ENCODE results near the gene SLC4A1AP.

The SLC4A1AP gene

DNA sequence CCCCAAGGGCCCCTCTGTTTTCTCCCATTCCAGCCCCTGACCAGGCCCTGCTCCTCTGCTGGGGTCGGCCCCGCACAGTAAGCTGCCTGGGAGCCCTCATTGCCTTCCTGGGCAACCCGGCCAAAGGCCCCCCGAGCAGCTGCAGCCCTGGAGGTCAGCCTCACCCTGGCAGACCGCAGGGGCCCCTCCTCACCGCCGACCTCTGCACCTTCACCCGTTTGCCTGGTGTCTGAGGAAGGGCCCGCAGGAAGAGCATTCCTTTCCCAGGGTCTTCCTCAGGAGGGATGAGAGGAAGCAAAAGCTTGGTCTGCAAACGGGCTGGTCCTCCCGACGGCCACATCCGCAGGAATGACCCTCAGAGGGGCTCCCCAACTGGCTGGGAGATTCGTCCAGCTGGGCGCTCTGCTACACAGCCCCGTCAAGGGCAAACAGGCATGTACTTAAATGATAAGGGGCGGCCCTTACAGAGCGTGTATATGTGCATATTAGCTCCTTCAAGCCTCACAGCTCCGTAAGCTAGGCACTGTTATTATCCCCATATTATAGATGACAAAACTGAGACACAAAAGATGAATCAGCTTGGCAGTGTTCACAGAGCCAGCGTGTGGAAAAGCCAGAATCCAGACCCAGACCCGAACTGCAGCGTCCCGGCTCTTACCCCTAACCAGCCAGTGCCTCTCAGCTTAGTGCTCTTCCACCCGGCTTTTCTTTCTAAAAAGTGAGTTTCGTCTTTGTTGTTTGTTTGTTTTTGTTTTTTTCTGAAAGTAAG, 52.8 kb downstream of the SLC4A1AP start:
- peaks cover 45% of the 10 kb centered on the region for H3K4me1 Mint-ChIP-seq (ENCODE audit: low read depth)
- H3K4me3 Mint-ChIP-seq: peak overlapping the region; percentile 37
- peak overlapping the region; percentile 1 for H3K27ac Mint-ChIP-seq
- peaks cover 26% of the 10 kb centered on the region for H3K27me3 Mint-ChIP-seq
- H3K36me3 Mint-ChIP-seq (ENCODE audit: low read depth): no peaks in the 10 kb centered on the region
- no peaks in the 10 kb centered on the region for H3K9me3 Mint-ChIP-seq

DNA sequence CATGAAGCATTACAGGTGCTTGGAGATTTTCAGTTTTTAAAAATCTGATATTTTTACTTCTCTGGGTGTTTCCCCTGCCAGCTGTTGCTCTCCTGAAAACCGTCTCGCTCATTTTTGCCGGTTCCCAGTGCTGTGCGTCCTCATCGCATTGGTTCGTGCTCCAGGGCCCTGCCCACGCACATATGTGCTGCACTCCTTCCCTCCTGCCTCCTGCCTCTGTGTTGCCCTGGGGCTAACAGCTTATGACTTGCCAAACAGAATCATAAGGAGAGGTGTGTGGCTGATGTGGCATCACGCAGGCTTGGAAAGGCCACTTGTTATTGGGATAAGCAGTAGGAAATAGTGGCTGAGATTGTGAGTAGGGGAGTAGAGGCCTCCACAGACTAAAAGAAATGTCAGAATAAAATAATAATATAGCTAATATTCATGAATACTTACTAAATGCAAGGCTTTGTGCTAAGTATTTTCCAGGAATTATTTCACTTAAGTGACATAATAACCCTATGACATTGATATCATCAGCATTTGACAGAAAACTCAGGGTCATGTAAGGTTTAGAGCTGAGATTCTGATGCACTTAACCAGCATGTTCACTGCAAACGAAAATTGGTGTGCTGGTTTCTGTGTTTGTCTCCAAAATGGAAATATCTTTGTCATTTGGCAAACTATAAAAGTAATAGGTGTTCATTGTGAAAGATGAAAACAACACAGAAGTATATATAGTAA, 53.5 kb downstream of the SLC4A1AP start:
- peak overlapping the region; percentile 1 for H3K27ac Mint-ChIP-seq
- peaks cover 48% of the 10 kb centered on the region for H3K4me1 Mint-ChIP-seq (ENCODE audit: low read depth)
- H3K36me3 Mint-ChIP-seq (ENCODE audit: low read depth): no peaks in the 10 kb centered on the region
- H3K9me3 Mint-ChIP-seq: no peaks in the 10 kb centered on the region
- H3K4me3 Mint-ChIP-seq: peak overlapping the region; percentile 37
- H3K27me3 Mint-ChIP-seq: peaks cover 22% of the 10 kb centered on the region

DNA sequence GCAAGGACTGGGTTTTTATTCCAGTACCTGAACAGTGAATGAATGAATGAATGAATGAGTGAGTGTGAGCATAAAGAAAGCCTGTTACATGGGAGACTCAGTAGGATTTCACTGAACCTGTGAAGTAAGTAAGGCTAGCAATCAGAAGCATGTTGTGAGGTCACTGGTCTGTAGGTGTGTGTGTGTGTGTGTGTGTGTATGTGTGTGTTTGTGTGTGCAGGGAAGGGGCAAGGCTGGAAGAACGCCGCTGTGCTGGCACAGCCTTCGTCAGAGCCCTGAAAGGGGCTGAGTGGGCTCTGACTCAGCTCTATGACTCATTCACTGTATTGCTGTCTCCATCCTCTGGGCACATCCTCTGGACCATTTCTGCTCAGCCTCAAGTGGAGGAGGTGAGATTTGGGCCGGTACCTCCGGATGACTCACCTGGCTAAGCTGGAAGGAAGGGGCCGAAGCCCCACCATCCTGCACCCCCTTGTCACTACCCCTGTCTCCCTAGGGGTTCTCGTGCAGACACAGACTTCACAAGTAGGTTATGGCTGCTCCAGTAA, 56.4 kb downstream of the SLC4A1AP start:
- Mint-ChIP-seq H3K4me1 (ENCODE audit: low read depth) (peaks cover 42% of the 10 kb centered on the region), H3K9me3 (no peaks in the 10 kb centered on the region), H3K4me3 (peak overlapping the region; percentile 11), H3K36me3 (ENCODE audit: low read depth) (no peaks in the 10 kb centered on the region), H3K27ac (no peak overlapping the region), H3K27me3 (peaks cover 15% of the 10 kb centered on the region)

DNA sequence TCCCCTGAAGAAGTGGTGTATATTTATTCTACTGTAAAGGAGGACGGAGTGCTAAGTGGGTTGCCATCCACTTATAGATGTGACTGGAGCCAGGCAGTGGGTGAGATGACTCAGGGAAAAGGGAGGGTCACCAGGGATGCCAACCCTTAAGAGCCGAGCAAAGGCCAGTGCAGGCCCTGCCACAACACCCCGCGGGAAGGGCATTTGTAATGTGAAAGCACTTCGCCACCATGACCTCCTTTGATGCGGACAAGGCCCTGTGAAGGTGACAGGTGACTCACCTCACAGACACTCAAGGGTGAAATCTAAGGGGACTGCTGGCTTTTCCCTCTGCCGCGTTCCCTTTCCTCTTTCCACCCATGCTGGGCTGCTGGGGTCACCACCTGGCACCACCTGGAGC, 57.6 kb downstream of the SLC4A1AP start:
- Mint-ChIP-seq H3K36me3 (ENCODE audit: low read depth) (no peaks in the 10 kb centered on the region), H3K4me1 (ENCODE audit: low read depth) (peaks cover 40% of the 10 kb centered on the region), H3K9me3 (no peaks in the 10 kb centered on the region), H3K27me3 (peaks cover 15% of the 10 kb centered on the region), H3K27ac (no peak overlapping the region), H3K4me3 (no peak overlapping the region)

DNA sequence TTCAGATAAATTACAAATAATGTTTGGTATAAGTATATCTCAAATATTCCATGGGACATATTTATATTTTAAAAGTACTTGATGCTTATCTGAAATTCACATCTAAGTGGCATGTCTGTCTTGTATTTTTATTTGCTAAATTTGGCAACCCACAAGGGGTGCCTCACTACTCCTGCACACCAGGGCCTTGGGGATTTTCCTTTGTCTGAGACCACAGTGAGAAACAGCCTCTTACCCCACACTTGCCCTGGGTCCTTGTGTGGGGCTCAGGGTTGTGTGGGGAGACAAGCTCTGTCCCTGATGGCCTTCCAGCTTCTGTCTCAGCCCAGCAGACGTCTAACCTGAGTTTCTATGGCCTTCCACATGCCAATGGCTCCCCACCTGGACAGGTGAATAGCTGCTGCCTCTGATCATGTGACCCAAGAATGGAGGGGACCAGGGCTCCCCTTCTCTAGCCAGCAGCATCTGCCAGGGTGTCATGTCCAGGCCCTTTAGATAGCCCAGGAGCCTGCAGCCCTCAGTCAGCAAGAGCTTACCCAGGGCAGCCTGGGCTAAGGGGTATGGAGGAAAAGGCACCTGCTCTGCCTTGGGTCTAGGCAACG, 58.3 kb downstream of the SLC4A1AP start:
- peaks cover 34% of the 10 kb centered on the region for H3K4me1 Mint-ChIP-seq (ENCODE audit: low read depth)

DNA sequence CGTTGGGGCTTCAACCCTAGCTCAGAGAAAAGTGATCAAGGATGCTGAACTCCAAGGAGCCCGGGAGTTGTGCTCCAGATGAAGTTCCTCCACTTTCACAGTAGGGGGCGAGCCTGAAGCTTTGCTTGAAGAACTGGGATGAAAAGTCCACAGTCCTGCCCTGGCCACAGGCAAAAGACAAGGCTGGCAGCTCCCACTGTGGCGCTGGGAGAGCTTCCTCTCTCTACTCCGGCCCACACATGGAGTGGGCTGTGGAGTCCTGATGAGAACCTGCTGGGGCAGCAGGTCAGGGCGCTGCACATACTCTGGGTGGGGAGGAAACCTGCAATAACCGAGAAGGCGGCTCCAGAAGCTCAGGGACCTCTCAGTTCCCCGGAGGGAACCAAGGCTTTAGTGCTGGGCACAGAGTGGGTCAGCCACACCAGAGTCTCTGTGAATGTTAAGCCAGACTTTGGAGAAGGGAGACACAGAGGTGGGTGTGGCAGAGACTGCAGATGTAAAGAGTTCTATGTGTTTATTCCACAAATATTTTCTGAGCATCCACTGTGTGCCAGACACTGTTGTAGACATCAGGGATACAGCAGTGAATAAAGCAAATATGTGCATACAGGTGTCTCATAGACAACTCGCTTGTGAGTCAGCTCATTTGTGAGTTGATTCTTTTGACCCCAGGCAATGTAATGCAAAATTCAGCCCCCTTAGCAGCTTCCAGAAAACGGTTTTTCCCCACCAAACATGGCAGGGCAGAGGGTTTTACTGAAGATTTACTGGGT, 59.9 kb downstream of the SLC4A1AP start:
- H3K27ac Mint-ChIP-seq: no peak overlapping the region
- H3K9me3 Mint-ChIP-seq: no peaks in the 10 kb centered on the region
- H3K27me3 Mint-ChIP-seq: peaks cover 4% of the 10 kb centered on the region
- peaks cover 35% of the 10 kb centered on the region for H3K4me1 Mint-ChIP-seq (ENCODE audit: low read depth)
- H3K4me3 Mint-ChIP-seq: no peak overlapping the region
- H3K36me3 Mint-ChIP-seq (ENCODE audit: low read depth): no peaks in the 10 kb centered on the region

More for the DNA sequence above, 58.3 kb downstream of the SLC4A1AP start:
- peaks cover 9% of the 10 kb centered on the region for H3K27me3 Mint-ChIP-seq
- no peaks in the 10 kb centered on the region for H3K36me3 Mint-ChIP-seq (ENCODE audit: low read depth)
- H3K27ac Mint-ChIP-seq: no peak overlapping the region
- H3K4me3 Mint-ChIP-seq: no peak overlapping the region
- H3K9me3 Mint-ChIP-seq: no peaks in the 10 kb centered on the region

DNA sequence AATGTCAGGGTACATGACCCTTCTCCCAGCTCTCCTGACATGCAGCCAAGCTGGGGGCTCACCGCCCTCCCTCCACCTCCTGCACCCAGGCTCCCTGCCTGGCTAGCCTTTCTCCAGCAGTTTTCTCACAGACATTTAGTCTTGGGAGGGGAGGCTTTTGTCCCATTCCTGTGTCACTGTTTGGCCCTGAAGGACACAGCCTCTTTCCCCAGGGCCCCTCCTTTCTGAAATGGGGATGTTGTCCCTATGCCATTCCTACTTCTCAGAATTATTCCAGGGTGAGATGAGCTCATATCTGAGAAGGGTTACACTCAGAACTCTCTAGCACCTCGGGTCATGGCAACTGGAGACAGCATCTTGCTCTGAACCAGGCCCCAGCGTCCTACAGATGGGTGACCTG, 60.5 kb downstream of the SLC4A1AP start:
- Mint-ChIP-seq H3K36me3 (ENCODE audit: low read depth) (no peaks in the 10 kb centered on the region), H3K27ac (no peak overlapping the region), H3K4me3 (no peak overlapping the region), H3K27me3 (peaks cover 4% of the 10 kb centered on the region), H3K4me1 (ENCODE audit: low read depth) (peaks cover 35% of the 10 kb centered on the region), H3K9me3 (no peaks in the 10 kb centered on the region)

DNA sequence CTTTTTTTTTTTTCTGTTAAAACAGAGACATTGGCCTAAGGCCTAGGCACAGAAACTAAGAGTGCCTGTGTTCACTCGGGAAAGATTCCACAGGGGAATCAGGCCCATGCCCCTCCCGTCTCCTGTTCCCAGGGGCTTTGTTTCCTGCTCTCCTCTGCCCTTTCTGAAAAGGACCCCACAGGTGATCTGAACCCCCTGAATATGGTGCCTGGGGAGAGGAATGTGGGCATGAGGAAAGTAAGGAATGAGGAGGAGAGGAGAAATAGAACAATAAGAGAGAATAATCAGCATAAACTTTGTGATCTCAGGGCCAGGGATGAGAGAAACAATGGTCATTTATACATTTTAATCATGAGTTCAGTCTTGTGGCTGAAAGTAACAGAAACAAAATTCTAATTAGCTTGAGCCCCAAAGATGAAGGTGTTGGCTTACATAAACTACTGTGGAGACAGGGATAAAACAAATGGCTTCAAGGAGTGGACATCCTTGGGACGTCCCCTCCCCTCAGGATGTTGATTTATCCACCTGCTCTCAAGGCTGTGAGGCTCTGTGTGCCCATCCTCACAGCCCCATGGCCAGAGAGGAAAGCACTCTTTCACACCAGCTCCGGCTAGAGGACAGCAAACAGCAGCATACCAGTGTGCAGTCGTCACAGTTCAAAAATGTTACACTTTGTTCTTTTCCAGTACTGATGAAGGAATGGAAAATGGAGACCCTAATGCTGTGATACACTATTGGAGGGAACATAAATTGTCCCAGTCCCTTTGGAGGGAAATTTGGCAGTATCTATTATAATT, 61.4 kb downstream of the SLC4A1AP start:
- peaks cover 28% of the 10 kb centered on the region for H3K4me1 Mint-ChIP-seq (ENCODE audit: low read depth)
- no peaks in the 10 kb centered on the region for H3K36me3 Mint-ChIP-seq (ENCODE audit: low read depth)
- peaks cover 4% of the 10 kb centered on the region for H3K27me3 Mint-ChIP-seq
- no peaks in the 10 kb centered on the region for H3K9me3 Mint-ChIP-seq
- no peak overlapping the region for H3K4me3 Mint-ChIP-seq
- no peak overlapping the region for H3K27ac Mint-ChIP-seq

DNA sequence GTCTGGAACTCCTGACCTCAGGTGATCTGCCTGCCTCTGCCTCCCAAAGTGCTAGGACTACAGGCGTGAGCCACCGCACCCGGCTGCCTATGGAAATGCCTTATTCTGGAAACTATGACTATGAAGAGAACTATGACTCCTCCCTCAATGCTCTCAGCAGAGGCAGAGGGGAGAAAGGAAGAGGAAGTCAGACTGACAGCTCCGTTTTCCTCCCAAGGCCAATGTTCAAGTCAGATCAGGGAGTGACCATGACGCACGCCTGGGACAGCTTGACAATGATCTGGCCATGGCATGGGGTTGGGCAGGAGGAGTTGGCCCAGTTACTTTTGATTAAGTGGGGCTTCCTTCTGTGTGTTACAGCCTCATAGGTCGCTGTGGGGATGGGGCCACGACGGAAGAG, 63.6 kb downstream of the SLC4A1AP start:
- no peak overlapping the region for H3K27ac Mint-ChIP-seq
- no peaks in the 10 kb centered on the region for H3K9me3 Mint-ChIP-seq
- no peak overlapping the region for H3K4me3 Mint-ChIP-seq
- H3K27me3 Mint-ChIP-seq: peaks cover 4% of the 10 kb centered on the region
- no peaks in the 10 kb centered on the region for H3K36me3 Mint-ChIP-seq (ENCODE audit: low read depth)
- peaks cover 7% of the 10 kb centered on the region for H3K4me1 Mint-ChIP-seq (ENCODE audit: low read depth)

DNA sequence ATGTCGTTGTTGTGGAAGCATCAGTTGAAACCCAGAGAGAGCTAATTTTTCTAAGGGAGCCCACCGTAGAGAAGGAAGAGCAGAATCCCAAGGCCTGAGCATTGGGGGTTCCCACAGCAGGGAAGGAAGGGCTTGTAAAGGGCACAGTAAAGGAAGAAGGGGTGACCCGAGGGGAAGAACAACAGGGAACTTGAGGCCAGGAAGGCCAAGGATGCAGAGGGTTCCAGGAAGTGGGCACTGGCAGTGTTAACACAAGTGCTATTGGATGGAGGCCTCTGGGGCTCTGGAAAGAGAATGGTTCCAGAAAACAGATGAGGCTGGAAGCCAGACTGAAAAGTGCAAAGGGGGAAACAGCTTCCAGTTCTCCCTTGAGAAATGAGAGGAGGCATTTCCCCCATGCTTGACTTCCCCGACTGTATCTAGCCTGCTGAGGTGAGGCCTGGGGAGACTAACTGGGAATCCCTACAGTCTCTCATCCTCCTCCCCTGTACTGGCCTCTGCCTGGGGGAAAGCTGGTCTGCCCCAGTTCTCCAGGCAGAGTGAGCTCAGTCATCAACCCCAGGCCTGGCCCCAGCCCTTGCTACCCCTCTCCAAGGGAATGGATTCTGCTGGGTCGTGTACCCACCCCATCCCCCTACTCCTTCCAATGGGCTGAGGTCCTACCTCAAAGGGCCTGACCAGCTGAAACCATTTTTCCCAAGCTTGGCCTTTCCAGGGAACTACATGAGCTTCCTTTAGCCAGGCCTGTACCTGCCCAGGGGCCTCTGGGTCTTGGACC, 64.6 kb downstream of the SLC4A1AP start:
- Mint-ChIP-seq H3K27ac (no peak overlapping the region), H3K4me3 (no peak overlapping the region), H3K27me3 (no peaks in the 10 kb centered on the region), H3K36me3 (ENCODE audit: low read depth) (no peaks in the 10 kb centered on the region), H3K9me3 (peaks cover under 1% of the 10 kb centered on the region), H3K4me1 (ENCODE audit: low read depth) (peaks cover 4% of the 10 kb centered on the region)

DNA sequence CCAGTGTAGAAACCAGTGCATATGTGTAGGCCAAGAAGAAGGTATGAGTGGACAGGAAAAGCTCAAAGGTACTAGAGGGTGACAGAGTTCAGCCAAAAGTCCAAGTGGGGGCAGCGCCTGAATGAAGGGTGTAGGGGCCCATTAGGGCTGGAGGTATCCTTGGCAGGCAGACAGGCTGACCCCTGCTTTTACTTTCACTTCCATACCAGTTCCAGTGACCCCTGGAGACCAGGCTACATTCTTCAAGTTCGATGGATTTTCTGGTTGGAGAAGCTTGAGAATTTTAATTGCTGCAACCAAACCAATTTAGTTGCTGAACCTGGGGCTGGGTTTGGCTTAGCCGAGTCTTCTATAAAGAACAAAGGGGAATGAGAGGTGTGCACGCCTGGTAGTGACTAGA, 65.5 kb downstream of the SLC4A1AP start:
- H3K36me3 Mint-ChIP-seq (ENCODE audit: low read depth): no peaks in the 10 kb centered on the region
- peaks cover 4% of the 10 kb centered on the region for H3K4me1 Mint-ChIP-seq (ENCODE audit: low read depth)
- H3K27me3 Mint-ChIP-seq: no peaks in the 10 kb centered on the region
- H3K4me3 Mint-ChIP-seq: no peak overlapping the region
- H3K9me3 Mint-ChIP-seq: peaks cover 5% of the 10 kb centered on the region
- H3K27ac Mint-ChIP-seq: no peak overlapping the region

DNA sequence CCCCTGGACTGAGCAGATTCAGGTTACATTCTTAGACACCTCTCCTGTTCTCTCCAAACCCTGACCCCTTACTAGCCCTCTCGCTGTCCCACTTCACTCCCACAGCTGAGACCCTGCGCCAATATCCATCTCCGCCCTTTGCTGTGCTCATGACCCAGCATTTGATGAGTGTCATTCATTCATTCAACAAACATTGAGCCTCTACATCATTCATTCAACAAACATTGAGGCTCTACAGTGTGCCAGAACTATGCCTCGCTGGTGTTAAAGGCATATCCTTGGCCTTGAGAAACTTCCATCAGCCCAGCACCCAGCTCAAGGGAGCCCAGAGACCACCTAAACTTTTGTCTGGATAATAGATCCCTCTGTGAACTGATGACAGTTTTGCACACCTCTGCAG, 65.9 kb downstream of the SLC4A1AP start:
- H3K4me3 Mint-ChIP-seq: no peak overlapping the region
- no peak overlapping the region for H3K27ac Mint-ChIP-seq
- H3K9me3 Mint-ChIP-seq: peaks cover 5% of the 10 kb centered on the region
- H3K36me3 Mint-ChIP-seq (ENCODE audit: low read depth): no peaks in the 10 kb centered on the region
- no peaks in the 10 kb centered on the region for H3K27me3 Mint-ChIP-seq
- peaks cover 6% of the 10 kb centered on the region for H3K4me1 Mint-ChIP-seq (ENCODE audit: low read depth)

DNA sequence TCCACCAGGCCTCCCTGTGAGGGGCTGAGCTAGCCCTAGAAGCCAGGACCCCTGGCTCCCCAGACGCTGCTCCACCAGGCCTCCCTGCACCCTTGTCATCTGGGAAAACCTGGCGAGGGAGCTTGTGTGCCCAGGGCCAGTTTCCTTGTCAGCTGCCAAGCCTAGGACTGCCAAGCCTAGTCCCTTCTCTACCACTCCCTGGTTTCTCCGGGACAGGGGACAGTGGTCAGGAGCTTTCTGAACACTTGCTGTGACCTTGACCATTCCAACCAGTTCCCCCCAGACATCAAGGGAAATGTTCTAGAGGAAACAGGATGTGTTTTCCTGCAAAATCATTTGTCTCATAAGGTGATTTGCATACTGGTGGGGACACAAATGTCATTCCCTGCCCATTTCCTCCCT, 66.6 kb downstream of the SLC4A1AP start:
- H3K27ac Mint-ChIP-seq: no peak overlapping the region
- H3K9me3 Mint-ChIP-seq: peaks cover 5% of the 10 kb centered on the region
- no peaks in the 10 kb centered on the region for H3K27me3 Mint-ChIP-seq
- H3K36me3 Mint-ChIP-seq (ENCODE audit: low read depth): no peaks in the 10 kb centered on the region
- peaks cover 13% of the 10 kb centered on the region for H3K4me1 Mint-ChIP-seq (ENCODE audit: low read depth)
- no peak overlapping the region for H3K4me3 Mint-ChIP-seq

Data from stimulated activated naive CD8-positive, alpha-beta T cell treated with anti-CD3 and anti-CD28 coated beads, Interleukin-15, Interleukin-2, amounts not matched to agents 100 ng/mL and 50 ng/mL, for 24 hours (primary cell).